NOMO-1 treated with DMSO at 0.1 percent for 48 hours (cell line): ENCODE data around the gene SMPD4.
A peak's percentile ranks its signal among the peaks of the same experiment; 100 is the strongest.
"Not testable (repeated sequence)": the region's sequence is repeated elsewhere in the genome, so short reads cannot be mapped to it uniquely, and the experiment has no call there.

Source experiments
- DNase-seq: peaks from one replicate; lab custom pipeline; 2025; ENCODE audit not compliant: unreplicated experiment; lab: John Stamatoyannopoulos, UW

Gene SMPD4, protein sequence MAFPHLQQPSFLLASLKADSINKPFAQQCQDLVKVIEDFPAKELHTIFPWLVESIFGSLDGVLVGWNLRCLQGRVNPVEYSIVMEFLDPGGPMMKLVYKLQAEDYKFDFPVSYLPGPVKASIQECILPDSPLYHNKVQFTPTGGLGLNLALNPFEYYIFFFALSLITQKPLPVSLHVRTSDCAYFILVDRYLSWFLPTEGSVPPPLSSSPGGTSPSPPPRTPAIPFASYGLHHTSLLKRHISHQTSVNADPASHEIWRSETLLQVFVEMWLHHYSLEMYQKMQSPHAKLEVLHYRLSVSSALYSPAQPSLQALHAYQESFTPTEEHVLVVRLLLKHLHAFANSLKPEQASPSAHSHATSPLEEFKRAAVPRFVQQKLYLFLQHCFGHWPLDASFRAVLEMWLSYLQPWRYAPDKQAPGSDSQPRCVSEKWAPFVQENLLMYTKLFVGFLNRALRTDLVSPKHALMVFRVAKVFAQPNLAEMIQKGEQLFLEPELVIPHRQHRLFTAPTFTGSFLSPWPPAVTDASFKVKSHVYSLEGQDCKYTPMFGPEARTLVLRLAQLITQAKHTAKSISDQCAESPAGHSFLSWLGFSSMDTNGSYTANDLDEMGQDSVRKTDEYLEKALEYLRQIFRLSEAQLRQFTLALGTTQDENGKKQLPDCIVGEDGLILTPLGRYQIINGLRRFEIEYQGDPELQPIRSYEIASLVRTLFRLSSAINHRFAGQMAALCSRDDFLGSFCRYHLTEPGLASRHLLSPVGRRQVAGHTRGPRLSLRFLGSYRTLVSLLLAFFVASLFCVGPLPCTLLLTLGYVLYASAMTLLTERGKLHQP

GRCh38 chr2:130181325-130181879, at the start of gene SMPD4:
SMPD4 (minus strand) TSS chr2:130181602; CDS start chr2:130176592, 5,010 bp downstream.
- peak; percentile 85 for DNase-seq

GRCh38 chr2:130230907-130231306, 49.5 kb upstream of the SMPD4 start:
- not testable (repeated sequence) for DNase-seq

GRCh38 chr2:130230376-130230775, 49.0 kb upstream of the SMPD4 start:
- not testable (repeated sequence) for DNase-seq

GRCh38 chr2:130229161-130229510, 47.7 kb upstream of the SMPD4 start:
- not testable (repeated sequence) for DNase-seq

DNA sequence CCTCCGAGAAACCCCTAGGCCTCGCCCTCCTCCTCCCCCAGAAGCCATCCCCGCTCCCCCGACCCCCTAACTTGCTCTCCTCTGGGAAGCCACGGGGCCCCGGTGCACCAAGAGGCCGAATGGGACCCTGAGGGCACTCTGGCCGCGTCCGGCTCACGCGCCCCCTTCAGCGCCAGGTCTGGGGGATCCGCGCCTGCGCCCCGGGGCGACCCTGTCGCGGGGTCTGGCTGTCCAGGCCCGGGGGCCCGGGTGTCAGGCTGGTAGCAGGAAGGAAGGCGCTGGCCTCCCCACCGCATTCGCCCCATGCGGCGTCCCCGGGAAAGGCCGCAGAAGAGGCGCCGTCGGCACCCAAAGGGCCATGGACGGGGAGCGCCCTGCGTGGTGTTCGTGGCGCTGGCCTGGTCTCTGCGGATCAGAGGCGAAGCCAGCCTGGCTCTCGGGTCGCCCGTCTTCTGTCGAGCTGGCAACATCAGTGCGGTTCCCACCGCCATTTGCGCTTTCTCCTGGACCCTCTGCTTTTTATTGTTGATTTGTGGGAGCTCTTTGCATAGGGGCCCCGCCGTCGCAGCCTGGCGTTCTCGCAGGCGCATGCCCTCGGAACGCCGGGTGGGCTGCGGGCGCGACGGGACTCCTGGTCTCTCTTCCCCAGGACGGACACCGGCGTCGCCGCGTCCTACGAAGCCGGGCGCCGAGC, 47.2 kb upstream of the SMPD4 start:
- not testable (repeated sequence) for DNase-seq

GRCh38 chr2:130228005-130228404, 46.6 kb upstream of the SMPD4 start:
- DNase-seq = not testable (repeated sequence)

DNA sequence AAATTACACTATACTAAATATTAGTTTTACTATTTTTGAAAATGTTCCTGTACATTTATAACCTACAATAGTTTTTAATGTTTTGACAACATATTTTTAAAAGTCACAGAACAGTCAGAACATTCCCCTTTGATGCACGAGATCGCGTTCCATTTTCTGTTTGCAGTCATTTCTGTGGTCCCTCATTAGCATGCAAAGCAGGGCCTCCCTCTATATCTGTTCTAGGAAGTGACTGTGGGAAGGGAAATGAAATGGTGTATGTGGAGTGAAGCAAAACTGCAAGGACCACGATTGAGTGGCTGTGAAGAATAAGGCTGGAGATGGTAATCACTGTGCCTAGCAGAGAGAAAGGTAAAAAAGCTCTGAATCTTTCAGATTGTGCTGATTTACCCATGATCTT, 41.1 kb upstream of the SMPD4 start:
- not testable (repeated sequence) for DNase-seq

GRCh38 chr2:130220505-130220904, 39.1 kb upstream of the SMPD4 start:
- DNase-seq = not testable (repeated sequence)

GRCh38 chr2:130219147-130219546, 37.7 kb upstream of the SMPD4 start:
- DNase-seq = not testable (repeated sequence)

- DNase-seq = not testable (repeated sequence)
Observed at GRCh38 chr2:130207051-130207450, 25.6 kb upstream of the SMPD4 start.

DNA sequence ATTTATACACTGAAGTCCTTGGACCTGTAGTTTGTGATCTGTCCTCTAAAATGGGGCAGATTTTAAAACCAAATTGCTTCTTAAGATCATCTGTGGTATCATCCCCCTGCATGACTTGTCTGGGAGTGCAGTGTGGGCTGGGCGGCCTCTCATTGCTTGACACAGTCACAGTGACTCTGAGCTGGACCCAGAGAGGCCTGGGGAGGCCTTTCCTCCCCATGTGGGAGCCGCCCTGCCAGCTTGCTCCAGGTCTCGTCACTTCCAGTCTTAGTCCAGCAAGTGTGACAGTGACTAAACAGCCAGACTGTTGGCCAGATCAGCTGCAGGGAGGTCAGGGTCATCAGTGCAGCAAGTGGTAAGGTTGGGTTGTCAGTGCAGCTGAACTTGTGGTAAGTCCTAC, 21.7 kb upstream of the SMPD4 start:
- DNase-seq = not testable (repeated sequence)

DNA sequence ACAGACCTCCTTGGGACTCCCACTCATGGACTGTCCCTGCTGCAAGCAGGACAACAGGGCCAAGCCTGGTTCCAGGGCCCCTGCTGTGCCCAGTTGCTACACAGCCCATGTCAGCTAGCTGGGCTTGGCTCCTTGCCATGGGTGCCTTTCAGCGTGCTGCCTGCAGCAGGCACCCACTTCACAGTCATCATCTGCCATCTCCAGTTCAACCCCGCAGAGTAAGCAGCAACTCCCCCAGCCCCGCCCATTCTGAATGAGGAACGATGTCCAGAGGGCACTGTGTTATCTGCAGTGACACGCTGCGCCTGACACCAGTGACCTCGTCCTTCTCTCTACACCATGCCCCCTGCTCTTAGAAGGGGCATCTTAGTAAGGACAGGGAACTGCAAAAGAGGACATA, 21.1 kb upstream of the SMPD4 start:
- peak; percentile 12 for DNase-seq

- no peak for DNase-seq
Observed at GRCh38 chr2:130198343-130198742, 16.9 kb upstream of the SMPD4 start, which contains the start of gene TUBA3E. TUBA3E (minus strand) TSS chr2:130198439; CDS start chr2:130198360, 79 bp downstream.

DNA sequence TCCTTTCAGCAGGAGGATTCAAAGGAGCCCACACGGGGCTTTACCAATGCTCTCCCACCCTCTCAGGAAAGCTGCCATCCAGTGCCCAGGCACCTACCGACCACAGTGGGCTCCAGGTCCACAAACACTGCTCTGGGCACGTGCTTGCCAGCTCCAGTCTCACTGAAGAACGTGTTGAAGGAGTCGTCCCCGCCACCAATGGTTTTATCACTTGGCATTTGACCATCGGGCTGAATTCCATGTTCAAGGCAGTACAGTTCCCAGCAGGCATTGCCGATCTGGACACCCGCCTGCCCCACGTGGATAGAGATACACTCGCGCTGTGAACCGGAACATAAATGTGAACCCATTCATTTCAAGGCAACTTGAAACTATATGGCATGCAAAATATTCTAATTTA, 14.7 kb upstream of the SMPD4 start:
- DNase-seq = not testable (repeated sequence)

DNA sequence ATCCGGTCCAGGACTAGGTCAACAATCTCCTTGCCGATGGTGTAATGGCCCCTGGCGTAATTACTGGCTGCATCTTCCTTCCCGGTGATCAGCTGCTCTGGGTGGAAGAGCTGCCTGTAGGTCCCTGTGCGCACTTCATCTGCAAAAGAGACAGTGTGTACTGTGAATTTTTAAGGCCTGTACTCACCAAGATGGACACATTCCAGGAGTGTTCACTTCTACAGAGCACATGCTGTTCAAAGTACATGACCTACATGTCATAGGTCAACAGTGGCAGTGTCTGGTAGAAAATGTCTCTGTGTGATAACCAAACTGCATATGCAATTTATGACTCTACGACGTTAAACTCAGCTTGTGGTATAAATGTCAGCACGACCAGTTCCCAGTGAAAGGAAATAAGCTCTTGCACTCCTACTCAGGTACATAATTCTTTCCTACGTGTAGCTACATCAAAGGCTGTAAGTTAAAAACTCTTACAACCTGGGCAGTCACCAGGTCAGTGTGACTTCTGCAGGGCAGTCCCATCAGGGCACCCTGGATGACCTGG, 13.8 kb upstream of the SMPD4 start:
- DNase-seq = not testable (repeated sequence)

GRCh38 chr2:130193824-130194223, 12.4 kb upstream of the SMPD4 start:
- not testable (repeated sequence) for DNase-seq

GRCh38 chr2:130192451-130192850, 11.0 kb upstream of the SMPD4 start:
- DNase-seq = not testable (repeated sequence)

- DNase-seq = not testable (repeated sequence)
Observed at GRCh38 chr2:130191319-130191718, 9.9 kb upstream of the SMPD4 start.

- DNase-seq = no peak
Observed at GRCh38 chr2:130190237-130190636, 8.8 kb upstream of the SMPD4 start.

GRCh38 chr2:130188958-130189357, 7.6 kb upstream of the SMPD4 start:
- not testable (repeated sequence) for DNase-seq
